H1 (cell line): ENCODE data around the gene LAIR1. TPM values are rescaled to one million over a fixed set of nuclear protein-coding genes. Genes with fewer than 3 reads are reported as not detected.

ENCODE experiments used
- CTCF ChIA-PET: fragments of 300-600 bp; sonication (Branson Sonifier 250); formaldehyde crosslinking; loops from one replicate; lab custom pipeline; 2021; ENCODE audit not compliant: partially characterized antibody; lab: Charles Lee
- POLR2A ChIA-PET: fragments of 300-600 bp; sonication (Branson Sonifier 250); formaldehyde crosslinking; loops from one replicate; lab custom pipeline; 2021; ENCODE audit warnings: inconsistent platforms; ENCODE audit not compliant: partially characterized antibody; lab: Charles Lee
- DNase-seq, 2 experiments: peaks; one replicate each; pipeline versions ENCODE4 v3.0.0 to v3.0.0-alpha.2; 2010 to 2022; ENCODE audit warnings: low spot score in 2 of 2, low read depth in 1 of 2, mixed read lengths in 1 of 2
- FAIRE-seq: peaks from 2 replicates; lab custom pipeline; 2011; peaks lifted over from hg19 to GRCh38; lab: Jason Lieb, UNC
- H2AFZ ChIP-seq: 2 replicates; pipeline ENCODE4 v1.8.1; 2012; ENCODE audit warnings: low read length, inconsistent platforms
- H2AK5ac ChIP-seq: 2 replicates; pipeline ENCODE4 v1.6.1; 2013; ENCODE audit warnings: low read depth, low read length
- H2BK120ac ChIP-seq: replicated peaks from 2 replicates; pipeline ENCODE3; 2013; ENCODE audit warnings: low read depth, low read length, inconsistent platforms
- H2BK12ac ChIP-seq: 2 replicates; pipeline ENCODE4 v1.6.1; 2013; ENCODE audit warnings: low read depth, low read length
- H2BK15ac ChIP-seq: 2 replicates; pipeline ENCODE4 v1.6.1; 2013; ENCODE audit warnings: low read length
- H2BK20ac ChIP-seq: 2 replicates; pipeline ENCODE4 v1.6.1; 2013; ENCODE audit warnings: low read length
- H2BK5ac ChIP-seq: 2 replicates; pipeline ENCODE4 v1.6.1; 2013; ENCODE audit warnings: low read depth, low read length
- H3K14ac ChIP-seq: 2 replicates; pipeline ENCODE4 v1.6.1; 2013; ENCODE audit warnings: inconsistent platforms; ENCODE audit not compliant: insufficient read length
- H3K18ac ChIP-seq: 2 replicates; pipeline ENCODE4 v1.6.1; 2013; ENCODE audit warnings: low read length; ENCODE audit errors: extremely low read depth
- H3K23ac ChIP-seq: 2 replicates; pipeline ENCODE4 v1.6.1; 2013; ENCODE audit warnings: inconsistent platforms; ENCODE audit not compliant: insufficient read length
- H3K23me2 ChIP-seq: 2 replicates; pipeline ENCODE4 v1.6.1; 2013; ENCODE audit warnings: low read depth, low read length
- H3K27ac ChIP-seq: 2 replicates; pipeline ENCODE4 v1.6.1; 2011; ENCODE audit warnings: low read depth, low read length, inconsistent platforms
- H3K27me3 ChIP-seq, 4 experiments: replicated peaks in 1 of 4; 1 replicate in 1 of 4; 2 replicates in 3 of 4; pipeline versions ENCODE4 v1.6.1 to v1.8.1; 2011 to 2013; ENCODE audit warnings: low read length in 3 of 4, mild to moderate bottlenecking in 3 of 4, inconsistent platforms in 2 of 4, mixed read lengths in 2 of 4, moderate library complexity in 1 of 4; ENCODE audit not compliant: control insufficient read depth in 3 of 4, insufficient read depth in 3 of 4; ENCODE audit errors: extremely low read depth in 1 of 4
- H3K36me3 ChIP-seq, 4 experiments: 2 replicates each; pipeline versions ENCODE4 v1.6.1 to v1.8.1; 2011 to 2013; ENCODE audit warnings: mild to moderate bottlenecking in 4 of 4, low read length in 3 of 4, moderate library complexity in 2 of 4, control low read depth in 1 of 4, inconsistent platforms in 1 of 4; ENCODE audit not compliant: insufficient read depth in 4 of 4, control insufficient read depth in 2 of 4
- H3K4ac ChIP-seq: replicated peaks from 2 replicates; pipeline ENCODE3; 2013; ENCODE audit warnings: low read length, low read depth, mixed read lengths, inconsistent platforms; ENCODE audit not compliant: insufficient read length
- H3K4me1 ChIP-seq, 4 experiments: replicated peaks in 1 of 4; 1 replicate in 1 of 4; 2 replicates in 3 of 4; pipeline versions ENCODE4 v1.6.1 to v1.8.1; 2011 to 2013; ENCODE audit warnings: low read length in 3 of 4, inconsistent platforms in 2 of 4, mixed read lengths in 1 of 4; ENCODE audit not compliant: insufficient read depth in 4 of 4, control insufficient read depth in 3 of 4
- H3K4me2 ChIP-seq, 2 experiments: 2 replicates each; pipeline versions ENCODE4 v1.6.1 to v1.8.1; 2011 to 2013; ENCODE audit warnings: low read depth in 2 of 2, low read length in 2 of 2, control low read depth in 1 of 2, inconsistent platforms in 1 of 2, mild to moderate bottlenecking in 1 of 2; ENCODE audit not compliant: insufficient read depth in 1 of 2
- H3K4me3 ChIP-seq, 4 experiments: fragments of 200-600, 300-600 bp in 1 of 4; sonication (generic), shearing (Covaris generic), sonication (Bioruptor Twin) in 1 of 4; 2 replicates each; pipeline versions ENCODE4 v1.5.1 to v1.8.1; 2011 to 2016; ENCODE audit warnings: low read length in 4 of 4, low read depth in 3 of 4, control low read depth in 2 of 4, inconsistent platforms in 2 of 4, mild to moderate bottlenecking in 2 of 4, mixed read lengths in 1 of 4, moderate library complexity in 1 of 4; ENCODE audit not compliant: insufficient read depth in 2 of 4; ENCODE audit errors: extremely low read depth in 1 of 4
- H3K56ac ChIP-seq: replicated peaks from 2 replicates; pipeline ENCODE3; 2013; ENCODE audit warnings: low read depth, mild to moderate bottlenecking, mixed read lengths, low read length, inconsistent platforms; ENCODE audit not compliant: insufficient read length
- H3K79me1 ChIP-seq: 2 replicates; pipeline ENCODE4 v1.6.1; 2013; ENCODE audit warnings: low read depth, low read length, control low read depth
- H3K79me2 ChIP-seq, 2 experiments: 2 replicates each; pipeline versions ENCODE4 v1.6.1 to v1.8.1; 2012 to 2013; ENCODE audit warnings: low read length in 2 of 2, mild to moderate bottlenecking in 2 of 2, inconsistent platforms in 1 of 2; ENCODE audit not compliant: insufficient read depth in 2 of 2, control insufficient read depth in 1 of 2
- H3K9ac ChIP-seq, 4 experiments: replicated peaks in 1 of 4; 1 replicate in 1 of 4; 2 replicates in 3 of 4; pipeline versions ENCODE4 v1.6.1 to v1.8.1; 2011 to 2013; ENCODE audit warnings: low read depth in 3 of 4, low read length in 3 of 4, control low read depth in 2 of 4, mild to moderate bottlenecking in 2 of 4, moderate library complexity in 2 of 4, inconsistent platforms in 1 of 4; ENCODE audit errors: extremely low read depth in 1 of 4
- H3K9me3 ChIP-seq, 2 experiments: 2 replicates each; pipeline versions ENCODE4 v1.6.1 to v1.8.1; 2012 to 2013; ENCODE audit warnings: mild to moderate bottlenecking in 2 of 2, moderate library complexity in 2 of 2, control low read depth in 1 of 2, inconsistent platforms in 1 of 2, low read depth in 1 of 2, low read length in 1 of 2, mixed read lengths in 1 of 2; ENCODE audit not compliant: insufficient read depth in 2 of 2
- H4K20me1 ChIP-seq, 2 experiments: replicated peaks in 1 of 2; 2 replicates each; pipeline versions ENCODE3 to v1.8.1; 2011 to 2013; ENCODE audit warnings: inconsistent platforms in 2 of 2, low read length in 2 of 2, mild to moderate bottlenecking in 1 of 2; ENCODE audit not compliant: insufficient read depth in 2 of 2, control insufficient read depth in 1 of 2
- H4K5ac ChIP-seq: 2 replicates; pipeline ENCODE4 v1.6.1; 2013; ENCODE audit warnings: low read length, low read depth, mixed read lengths, inconsistent platforms; ENCODE audit not compliant: insufficient read length
- H4K8ac ChIP-seq: 2 replicates; pipeline ENCODE4 v1.8.0; 2013; ENCODE audit warnings: mild to moderate bottlenecking, moderate library complexity, low read length, inconsistent platforms; ENCODE audit not compliant: insufficient read depth; ENCODE audit errors: extremely low read depth
- H4K91ac ChIP-seq: replicated peaks from 2 replicates; pipeline ENCODE3; 2013; ENCODE audit warnings: low read length, mixed read lengths, inconsistent platforms; ENCODE audit not compliant: insufficient read length
- CHD1 ChIP-seq: IDR thresholded peaks from 2 replicates; pipeline ENCODE4 v1.6.1; 2012; ENCODE audit warnings: low read depth, low read length, improper control_type of control experiment
- EGR1 ChIP-seq: IDR thresholded peaks from 2 replicates; pipeline ENCODE4 v1.6.1; 2011; ENCODE audit warnings: low read depth, low read length, borderline replicate concordance
- EZH2 ChIP-seq: fragments of 200-600 bp; sonication (generic); IDR thresholded peaks from 2 replicates; pipeline ENCODE4 v1.7.1; 2012; ENCODE audit warnings: low read depth, mild to moderate bottlenecking, moderate library complexity, low read length, inconsistent platforms; ENCODE audit not compliant: severe bottlenecking
- HDAC6 ChIP-seq: IDR thresholded peaks from one replicate; pipeline ENCODE4 v1.7.1; 2012; ENCODE audit warnings: low read depth, mild to moderate bottlenecking, inconsistent platforms, low read length, moderate library complexity
- PHF8 ChIP-seq: fragments of 200-600 bp; sonication (generic); conservative IDR thresholded peaks from 2 replicates; pipeline ENCODE4 v1.7.1; 2012; ENCODE audit warnings: low read depth, mild to moderate bottlenecking, inconsistent platforms, low read length, moderate library complexity
- POLR2AphosphoS5 ChIP-seq: IDR thresholded peaks from 2 replicates; pipeline ENCODE4 v1.6.1; 2011; ENCODE audit warnings: low read depth, low read length
- SIRT6 ChIP-seq: IDR thresholded peaks from one replicate; pipeline ENCODE4 v1.7.1; 2012; ENCODE audit warnings: low read length, inconsistent platforms
- SP1 ChIP-seq: IDR thresholded peaks from 2 replicates; pipeline ENCODE4 v1.6.1; 2011; ENCODE audit warnings: low read depth, low read length
- ZNF274 ChIP-seq: IDR thresholded peaks from 2 replicates; pipeline ENCODE4 v1.7.0; 2012; ENCODE audit warnings: low read length, borderline replicate concordance; ENCODE audit errors: extremely low read depth
- WGBS, 2 experiments: shearing (Covaris generic) in 1 of 2; methylation state at CpG; one replicate each; pipeline versions ENCODE4 v1.1.6 to v1.1.7; 2013 to 2015; ENCODE audit warnings: low lambda C conversion rate in 2 of 2, mixed read lengths in 2 of 2, inconsistent platforms in 1 of 2, low coverage in 1 of 2, missing lambda C conversion rate in 1 of 2; ENCODE audit not compliant: insufficient replicate concordance in 2 of 2, insufficient coverage in 1 of 2, insufficient read length in 1 of 2; ENCODE audit errors: extremely low coverage in 1 of 2, missing lambda C conversion rate in 1 of 2; 5-methylcytosine and 5-hydroxymethylcytosine counted together
- polyA plus RNA-seq, 7 experiments: library from polyadenylated mRNA; depleted of rRNA in 3 of 7; stranded (reverse) in 5 of 7; unstranded in 2 of 7; fragments of >200 nt in 5 of 7; fragments of 200-250 nt in 2 of 7; gene quantifications; 1 replicate in 5 of 7; 2 replicates in 1 of 7; 4 replicates in 1 of 7; pipeline versions ENCODE4 v1.2.1 to v1.2.3, GENCODE V29; 2011 to 2013; ENCODE audit warnings: missing spikeins in 2 of 7, mixed read lengths in 2 of 7
- total RNA-seq: library from RNA; stranded (reverse); fragmentation: NEBNext Ultra II Directional; extraction: Animal tissue kit (Norgen Biotek cat#: 25700); gene quantifications from 2 replicates; pipeline ENCODE4 v1.2.1, GENCODE V29; 2021

The LAIR1 gene
- total and polyA plus RNA-seq, 2 of the 8 experiments (the other 6 are each of a cell fraction or from before 2014, with no cell fraction given), result 0.18 TPM; not detected in 1

DNA sequence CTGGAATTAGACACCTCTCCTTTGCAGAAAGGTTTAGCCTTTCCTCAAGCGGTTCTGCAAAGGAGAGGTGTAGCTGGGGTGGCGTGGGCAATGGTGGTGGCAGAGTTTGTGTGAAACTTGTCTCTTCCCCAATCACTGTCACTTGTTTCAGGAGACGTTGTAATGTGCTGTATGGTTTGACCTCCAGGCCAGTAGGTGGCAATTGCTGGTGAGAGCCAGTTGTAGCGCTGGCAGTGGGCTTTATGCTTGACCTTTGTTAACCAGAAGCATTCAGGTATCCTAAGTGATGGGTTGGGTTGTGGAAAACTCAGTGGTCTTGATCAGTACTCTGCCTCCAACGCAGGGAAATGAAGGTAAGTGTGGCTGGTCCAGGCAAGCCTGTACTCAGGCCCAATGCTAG lies 39.1 kb downstream of the LAIR1 start:
- Histone ChIP-seq H4K91ac (peak overlapping the region; percentile 88), H4K20me1 (no peaks in the 10 kb centered on the region), H3K23ac (no peak overlapping the region), H3K23me2 (peaks cover 2% of the 10 kb centered on the region), H2BK15ac (peak overlapping the region; percentile 14; the same call in 1 of the 2 replicates), H3K4ac (peak overlapping the region; percentile 54), H3K14ac (no peak overlapping the region), H3K27ac (no peak overlapping the region), H2BK12ac (peak overlapping the region; percentile 52; the same call in 1 of the 2 replicates), H2BK120ac (peak overlapping the region; percentile 75), H3K9ac (no peak overlapping the region; a peak in 1 of 7 replicates), H2BK20ac (peak overlapping the region; percentile 90), H3K27me3 (peaks cover 0 to 2% (median 0%) of the 10 kb centered on the region in 4 experiments; a peak in 1 of 7 replicates), H3K56ac (no peak overlapping the region), H3K4me2 (peak overlapping the region in 1 of 2 experiments; percentile 9; a peak in 1 of 4 replicates), H3K4me3 (no peak overlapping the region), H3K79me2 (no peaks in the 10 kb centered on the region), H3K36me3 (no peaks in the 10 kb centered on the region), H2BK5ac (peak overlapping the region; percentile 81; the same call in 1 of the 2 replicates), H3K79me1 (no peaks in the 10 kb centered on the region), H4K8ac (peak overlapping the region; percentile 73; the same call in 1 of the 2 replicates), H3K9me3 (peaks cover 7 to 8% of the 10 kb centered on the region in 2 experiments; a peak in 2 of 4 replicates), H3K4me1 (peaks cover 0 to 7% (median 5%) of the 10 kb centered on the region in 4 experiments; a peak in 6 of 7 replicates), H3K18ac (peak overlapping the region; percentile 75), H4K5ac (no peak overlapping the region), H2AFZ (no peak overlapping the region), H2AK5ac (peak overlapping the region; percentile 79; the same call in 1 of the 2 replicates)
- no peak for FAIRE-seq
- TF ChIP-seq CHD1, result no peak
- no peak for TF ChIP-seq SIRT6
- TF ChIP-seq PHF8, result no peak
- no peak for TF ChIP-seq EZH2
- no peak for TF ChIP-seq ZNF274
- TF ChIP-seq SP1, result no peak
- no peak for TF ChIP-seq POLR2AphosphoS5
- TF ChIP-seq EGR1, result no peak
- no peak for TF ChIP-seq HDAC6
- CTCF ChIA-PET, result interaction anchor here (0.6 to 5.3 kb wide), 7 partner anchors 8 to 98 kb away, joined by 3 to 56 read pairs (median 9); no protein-coding TSS in a partner anchor
- DNase-seq, result no peak
- 78% methylated on average over 5 of the region's 5 CpGs; no CpG with 5 or more reads in 1 of the 2 experiments for WGBS, 2 experiments
- POLR2A ChIA-PET, result interaction anchor here (1.0 to 1.1 kb wide), 3 partner anchors 9 to 120 kb away, joined by 3 to 4 read pairs (median 3); no protein-coding TSS in a partner anchor
